ENCODE results near the gene UBA52.

DNA sequence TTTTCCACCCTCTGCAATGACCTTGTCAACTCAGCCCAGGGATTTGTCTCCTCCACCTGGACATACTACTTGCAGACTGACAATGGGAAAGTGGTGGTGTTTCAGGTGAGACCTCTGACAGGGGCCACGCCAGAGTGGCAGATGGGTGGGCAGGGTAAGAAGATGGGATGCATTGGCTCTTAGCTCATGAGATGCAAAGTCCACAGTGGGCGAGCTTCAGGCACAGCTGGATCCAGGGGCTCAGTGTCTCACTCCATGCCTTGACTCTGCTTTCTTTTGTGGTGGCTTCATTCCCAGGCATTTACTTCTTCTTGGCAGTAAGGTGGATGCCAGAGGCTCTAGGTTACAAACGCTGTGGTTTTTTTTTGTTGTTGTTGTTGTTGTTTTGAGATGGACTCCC is 44.4 kb downstream of the UBA52 start:
- TF ChIP-seq, protein P1, sequence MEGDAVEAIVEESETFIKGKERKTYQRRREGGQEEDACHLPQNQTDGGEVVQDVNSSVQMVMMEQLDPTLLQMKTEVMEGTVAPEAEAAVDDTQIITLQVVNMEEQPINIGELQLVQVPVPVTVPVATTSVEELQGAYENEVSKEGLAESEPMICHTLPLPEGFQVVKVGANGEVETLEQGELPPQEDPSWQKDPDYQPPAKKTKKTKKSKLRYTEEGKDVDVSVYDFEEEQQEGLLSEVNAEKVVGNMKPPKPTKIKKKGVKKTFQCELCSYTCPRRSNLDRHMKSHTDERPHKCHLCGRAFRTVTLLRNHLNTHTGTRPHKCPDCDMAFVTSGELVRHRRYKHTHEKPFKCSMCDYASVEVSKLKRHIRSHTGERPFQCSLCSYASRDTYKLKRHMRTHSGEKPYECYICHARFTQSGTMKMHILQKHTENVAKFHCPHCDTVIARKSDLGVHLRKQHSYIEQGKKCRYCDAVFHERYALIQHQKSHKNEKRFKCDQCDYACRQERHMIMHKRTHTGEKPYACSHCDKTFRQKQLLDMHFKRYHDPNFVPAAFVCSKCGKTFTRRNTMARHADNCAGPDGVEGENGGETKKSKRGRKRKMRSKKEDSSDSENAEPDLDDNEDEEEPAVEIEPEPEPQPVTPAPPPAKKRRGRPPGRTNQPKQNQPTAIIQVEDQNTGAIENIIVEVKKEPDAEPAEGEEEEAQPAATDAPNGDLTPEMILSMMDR (IDR thresholded peaks at IDR 0.05): no peak
- TF ChIP-seq TEAD4 (CRISPR knock-in tag; IDR thresholded peaks at IDR 0.05) (no peak), IRF1 (CRISPR knock-in tag; IDR thresholded peaks at IDR 0.05) (no peak), NR2C2 (CRISPR knock-in tag; IDR thresholded peaks at IDR 0.05) (no peak), NFE2L1 (CRISPR knock-in tag; IDR thresholded peaks at IDR 0.05) (no peak), SMAD3 (CRISPR knock-in tag; IDR thresholded peaks at IDR 0.05; ENCODE audit: borderline replicate concordance) (no peak), PRDM15 (CRISPR knock-in tag; IDR thresholded peaks at IDR 0.05) (no peak), CREM (CRISPR knock-in tag; IDR thresholded peaks at IDR 0.05) (no peak), JUN (CRISPR knock-in tag; IDR thresholded peaks at IDR 0.05) (no peak), CREB1 (CRISPR knock-in tag; IDR thresholded peaks at IDR 0.05) (no peak)
- TF ChIP-seq, protein P2, sequence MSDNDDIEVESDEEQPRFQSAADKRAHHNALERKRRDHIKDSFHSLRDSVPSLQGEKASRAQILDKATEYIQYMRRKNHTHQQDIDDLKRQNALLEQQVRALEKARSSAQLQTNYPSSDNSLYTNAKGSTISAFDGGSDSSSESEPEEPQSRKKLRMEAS (CRISPR knock-in tag; IDR thresholded peaks at IDR 0.05): no peak
- TF ChIP-seq, protein P3, sequence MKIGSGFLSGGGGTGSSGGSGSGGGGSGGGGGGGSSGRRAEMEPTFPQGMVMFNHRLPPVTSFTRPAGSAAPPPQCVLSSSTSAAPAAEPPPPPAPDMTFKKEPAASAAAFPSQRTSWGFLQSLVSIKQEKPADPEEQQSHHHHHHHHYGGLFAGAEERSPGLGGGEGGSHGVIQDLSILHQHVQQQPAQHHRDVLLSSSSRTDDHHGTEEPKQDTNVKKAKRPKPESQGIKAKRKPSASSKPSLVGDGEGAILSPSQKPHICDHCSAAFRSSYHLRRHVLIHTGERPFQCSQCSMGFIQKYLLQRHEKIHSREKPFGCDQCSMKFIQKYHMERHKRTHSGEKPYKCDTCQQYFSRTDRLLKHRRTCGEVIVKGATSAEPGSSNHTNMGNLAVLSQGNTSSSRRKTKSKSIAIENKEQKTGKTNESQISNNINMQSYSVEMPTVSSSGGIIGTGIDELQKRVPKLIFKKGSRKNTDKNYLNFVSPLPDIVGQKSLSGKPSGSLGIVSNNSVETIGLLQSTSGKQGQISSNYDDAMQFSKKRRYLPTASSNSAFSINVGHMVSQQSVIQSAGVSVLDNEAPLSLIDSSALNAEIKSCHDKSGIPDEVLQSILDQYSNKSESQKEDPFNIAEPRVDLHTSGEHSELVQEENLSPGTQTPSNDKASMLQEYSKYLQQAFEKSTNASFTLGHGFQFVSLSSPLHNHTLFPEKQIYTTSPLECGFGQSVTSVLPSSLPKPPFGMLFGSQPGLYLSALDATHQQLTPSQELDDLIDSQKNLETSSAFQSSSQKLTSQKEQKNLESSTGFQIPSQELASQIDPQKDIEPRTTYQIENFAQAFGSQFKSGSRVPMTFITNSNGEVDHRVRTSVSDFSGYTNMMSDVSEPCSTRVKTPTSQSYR (CRISPR knock-in tag; IDR thresholded peaks at IDR 0.05): no peak
- TF ChIP-seq, protein P4, sequence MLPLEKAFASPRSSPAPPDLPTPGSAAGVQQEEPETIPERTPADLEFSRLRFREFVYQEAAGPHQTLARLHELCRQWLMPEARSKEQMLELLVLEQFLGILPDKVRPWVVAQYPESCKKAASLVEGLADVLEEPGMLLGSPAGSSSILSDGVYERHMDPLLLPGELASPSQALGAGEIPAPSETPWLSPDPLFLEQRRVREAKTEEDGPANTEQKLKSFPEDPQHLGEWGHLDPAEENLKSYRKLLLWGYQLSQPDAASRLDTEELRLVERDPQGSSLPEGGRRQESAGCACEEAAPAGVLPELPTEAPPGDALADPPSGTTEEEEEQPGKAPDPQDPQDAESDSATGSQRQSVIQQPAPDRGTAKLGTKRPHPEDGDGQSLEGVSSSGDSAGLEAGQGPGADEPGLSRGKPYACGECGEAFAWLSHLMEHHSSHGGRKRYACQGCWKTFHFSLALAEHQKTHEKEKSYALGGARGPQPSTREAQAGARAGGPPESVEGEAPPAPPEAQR (CRISPR knock-in tag; IDR thresholded peaks at IDR 0.05): no peak

All from WTC11 (cell line).